GM18517 (cell line): ENCODE data around the gene TRIM62.
"Not testable (repeated sequence)": the region's sequence is repeated elsewhere in the genome, so short reads cannot be mapped to it uniquely, and the experiment has no call there.

Source experiments
- ATAC-seq: cut with Tn5 transposase; IDR thresholded peaks from one replicate; pipeline ENCODE4 v1.9.1; 2021; ENCODE audit warnings: mild to moderate bottlenecking, moderate library complexity; ENCODE audit not compliant: unreplicated experiment

The TRIM62 gene

DNA sequence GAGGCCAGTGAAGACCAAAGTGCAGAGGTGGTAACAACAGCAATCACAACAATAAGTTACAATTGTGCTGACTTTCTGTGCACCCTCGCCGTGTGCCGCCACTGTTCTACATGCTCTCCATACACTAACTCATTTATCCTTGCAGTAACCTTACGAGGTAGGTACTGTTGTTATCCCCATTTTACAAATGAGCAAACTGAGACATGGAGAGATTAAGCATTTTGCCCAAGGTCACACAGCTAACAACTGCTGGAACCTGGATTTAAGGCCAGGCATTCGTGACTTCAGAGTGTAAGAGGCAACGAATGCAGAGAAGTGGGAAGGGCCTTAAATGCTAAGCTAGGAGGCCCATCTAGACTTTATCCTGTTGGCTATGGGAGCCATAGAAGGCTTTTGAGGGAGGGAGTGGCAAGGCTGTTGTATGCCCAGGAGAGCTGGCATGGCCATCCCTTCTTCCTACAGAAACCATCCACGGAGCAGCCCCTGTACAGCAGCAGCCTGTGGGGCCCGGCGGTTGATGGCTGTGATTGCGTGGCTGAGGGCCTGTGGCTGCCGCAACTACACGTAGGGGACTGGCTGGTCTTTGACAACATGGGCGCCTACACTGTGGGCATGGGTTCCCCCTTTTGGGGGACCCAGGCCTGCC, 64.3 kb downstream of the TRIM62 start:
- ATAC-seq, result no peak

DNA sequence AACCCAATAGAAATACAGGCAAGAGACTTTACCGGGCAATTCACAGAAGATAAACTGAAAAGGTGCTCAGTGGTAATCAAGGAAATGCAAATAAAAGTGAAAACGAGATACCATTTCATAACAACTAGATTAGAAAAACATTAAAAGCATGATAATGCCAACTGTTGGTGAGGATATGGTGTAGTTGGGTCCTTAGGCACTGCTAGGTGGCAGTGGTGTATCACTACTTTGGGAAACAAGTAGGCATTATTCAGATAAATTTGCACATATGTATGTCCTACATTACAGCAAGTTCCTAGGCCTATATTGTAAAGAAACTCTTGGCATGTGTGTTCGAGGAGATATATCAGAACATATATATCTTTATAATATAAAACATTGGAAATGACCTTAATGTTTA, 69.9 kb downstream of the TRIM62 start:
- no peak for ATAC-seq

DNA sequence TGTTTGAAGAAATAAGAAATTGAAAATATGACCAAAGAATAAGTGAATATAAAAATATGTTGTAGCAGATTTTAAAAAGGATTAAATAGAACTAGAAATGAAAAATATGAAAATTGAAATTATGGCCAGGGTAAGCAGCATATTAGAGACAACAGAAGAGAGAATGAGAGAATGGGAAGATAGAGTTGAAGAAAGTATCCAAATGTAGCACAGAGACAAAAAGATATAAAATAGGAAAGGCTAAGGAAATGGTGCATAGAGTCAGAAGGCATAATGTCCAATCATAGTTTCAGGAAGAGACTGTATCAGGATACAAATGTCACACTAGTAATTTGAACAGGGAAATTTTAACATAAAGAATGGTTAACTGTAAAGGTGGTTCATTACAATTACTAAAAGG, 71.4 kb downstream of the TRIM62 start:
- ATAC-seq, result no peak

DNA sequence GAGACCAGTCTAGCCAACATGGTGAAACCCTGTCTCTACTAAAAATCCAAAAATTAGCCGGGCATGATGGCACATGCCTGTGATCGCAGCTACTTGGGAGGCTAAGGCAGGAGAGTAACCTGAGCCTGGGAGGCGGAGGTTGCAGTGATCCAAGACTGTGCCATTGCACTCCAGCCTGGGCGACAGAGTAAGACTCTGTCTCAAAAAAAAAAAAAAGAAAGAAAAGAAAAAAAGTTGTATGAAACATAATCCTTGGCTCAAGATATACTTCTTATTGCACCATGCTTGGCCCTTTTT, 81.8 kb downstream of the TRIM62 start:
- ATAC-seq, result not testable (repeated sequence)

DNA sequence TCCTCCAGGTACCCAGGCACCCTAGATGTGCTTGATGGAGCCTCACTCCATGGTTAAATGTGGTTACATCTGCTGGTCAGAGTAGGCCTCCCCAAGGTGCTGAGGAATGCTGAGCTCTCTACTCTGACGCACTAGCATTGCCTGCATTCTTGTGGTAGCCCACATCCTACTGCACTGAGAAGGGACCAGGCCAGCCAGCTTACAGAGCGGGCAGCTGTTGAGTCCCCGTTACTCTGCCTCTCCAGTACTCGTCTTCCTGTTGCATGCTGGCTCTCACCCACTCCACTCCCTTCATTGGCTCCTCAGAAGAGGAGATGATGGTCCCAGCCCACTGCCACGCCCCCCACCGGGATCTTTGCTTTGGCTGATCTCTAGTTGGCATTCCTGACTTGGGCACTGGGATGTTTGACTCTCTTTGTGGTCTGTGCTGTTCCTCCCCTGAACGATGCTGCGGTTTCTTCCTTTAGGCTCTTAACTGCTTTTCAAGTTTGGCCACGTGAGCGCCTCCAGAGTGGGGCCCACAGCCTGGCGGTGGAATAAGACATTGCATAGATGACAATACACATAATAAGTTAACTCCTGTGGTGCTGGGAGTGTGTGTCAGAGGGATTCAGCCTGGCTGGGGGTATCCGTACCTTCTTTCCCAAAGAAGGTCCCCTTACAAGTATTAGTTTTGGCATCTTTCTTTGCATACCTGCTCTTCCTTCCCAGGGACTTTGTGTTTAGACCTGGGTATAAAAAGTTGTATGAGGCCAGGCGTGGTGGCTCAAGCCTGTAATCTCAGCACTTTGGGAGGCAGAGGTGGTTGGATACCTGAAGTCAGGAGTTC, 82.3 kb downstream of the TRIM62 start:
- no peak for ATAC-seq

DNA sequence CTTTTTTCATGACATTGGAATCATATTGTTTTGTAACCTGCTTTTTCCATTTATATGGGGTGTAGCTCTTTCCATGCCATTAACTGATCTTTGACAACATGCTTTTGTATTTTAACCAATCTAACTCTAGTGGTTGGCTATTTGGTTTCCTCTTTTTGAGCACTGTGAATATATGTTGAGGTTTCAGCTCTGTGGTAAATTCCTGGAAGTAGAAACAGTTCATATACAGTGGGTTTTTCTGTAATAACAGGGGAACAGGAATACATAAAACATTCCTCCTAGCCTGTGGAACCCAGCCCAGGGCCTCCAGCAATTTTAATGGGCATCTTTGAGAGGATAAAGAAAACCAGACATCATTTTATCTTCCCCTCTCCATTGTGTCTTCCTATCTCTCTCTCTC, 83.5 kb downstream of the TRIM62 start:
- ATAC-seq, result no peak

DNA sequence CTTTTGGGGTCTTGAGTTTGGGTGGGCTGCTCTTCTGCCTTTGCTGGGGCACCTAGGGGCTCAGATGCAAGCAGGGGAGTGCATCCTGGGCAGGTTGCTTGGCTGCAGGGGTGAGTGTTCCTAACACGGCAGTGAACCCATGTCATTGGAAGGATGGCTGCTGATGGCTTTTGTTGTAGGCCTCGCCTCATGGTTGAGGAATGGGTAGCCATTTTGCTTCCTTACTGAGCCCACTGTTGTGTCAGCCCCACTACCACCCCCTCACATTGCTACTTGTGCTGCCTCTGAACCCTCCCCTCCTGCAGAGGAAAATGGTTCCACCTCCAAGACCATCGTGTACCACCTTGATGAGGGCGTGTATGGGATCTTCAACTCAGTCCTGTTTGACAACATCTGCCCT, 84.1 kb downstream of the TRIM62 start:
- no peak for ATAC-seq

DNA sequence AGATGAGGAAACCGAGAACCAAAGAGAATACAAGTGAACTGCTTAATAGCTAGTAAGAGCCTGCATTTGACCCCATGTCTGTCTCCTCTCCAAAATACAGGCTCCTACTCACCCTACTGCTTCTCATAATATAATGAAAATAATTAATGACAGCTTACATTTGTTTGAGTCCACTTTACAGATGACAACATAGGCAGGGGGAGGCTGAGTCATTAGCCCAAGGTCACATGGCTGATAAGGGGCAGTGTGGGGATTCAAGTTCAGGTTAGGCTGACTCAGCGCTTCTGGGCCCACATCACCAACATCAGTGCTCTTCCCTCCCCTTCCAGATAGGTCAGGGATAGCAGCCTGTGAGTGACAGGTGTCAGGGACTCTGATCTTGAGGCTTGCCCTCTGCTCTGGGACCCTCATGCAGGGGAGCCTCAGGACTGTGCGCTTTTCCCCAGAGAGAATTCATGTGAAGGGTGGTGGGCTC, 84.7 kb downstream of the TRIM62 start:
- ATAC-seq, result no peak

DNA sequence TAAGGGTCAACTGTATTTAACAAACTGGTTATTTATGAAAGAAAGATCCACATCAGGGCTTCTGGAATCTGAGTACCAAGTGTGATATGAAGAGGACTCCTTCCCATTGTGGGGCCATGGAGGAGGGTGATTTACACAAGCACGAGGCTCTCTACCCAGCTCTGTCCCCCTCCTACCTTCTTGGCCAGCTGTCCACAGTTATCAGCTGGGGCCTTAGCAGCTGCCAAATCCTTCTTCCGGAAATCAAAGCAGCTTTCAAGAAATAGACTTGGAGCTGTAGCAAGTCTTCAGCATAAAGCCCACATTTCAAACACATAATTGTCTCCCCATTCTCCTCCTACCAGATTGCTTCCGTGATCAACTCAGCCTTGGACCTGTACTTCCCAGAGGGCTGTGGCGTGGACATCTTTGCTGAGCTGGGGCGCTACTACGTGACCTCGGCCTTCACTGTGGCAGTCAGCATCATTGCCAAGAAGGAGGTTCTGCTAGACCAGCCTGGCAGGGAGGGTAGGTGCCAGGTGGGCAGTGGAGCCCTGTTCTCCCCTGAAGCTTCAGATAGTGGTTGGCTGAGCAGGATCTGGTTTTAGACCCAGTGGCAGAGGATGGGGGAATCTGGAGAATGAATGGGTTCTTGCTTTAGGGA, 85.4 kb downstream of the TRIM62 start:
- no peak for ATAC-seq
